Skeletal muscle tissue (tissue), 4 donors: ENCODE data around the gene TEX36. TPM values are rescaled to one million over a fixed set of nuclear protein-coding genes. Genes with fewer than 3 reads are reported as not detected.
"Not testable (repeated sequence)": the region's sequence is repeated elsewhere in the genome, so short reads cannot be mapped to it uniquely, and the experiment has no call there.

Experiments used
- H3K27ac ChIP-seq: one replicate; pipeline ENCODE4 v1.7.0; 2013; ENCODE audit warnings: mild to moderate bottlenecking, low read depth, low read length, inconsistent platforms
- H3K27me3 ChIP-seq, 3 donors: one replicate each; pipeline ENCODE4 v1.7.0; 2013; ENCODE audit warnings: low read length in 3 of 3; ENCODE audit not compliant: control insufficient read depth in 3 of 3, insufficient read depth in 3 of 3
- H3K36me3 ChIP-seq, 3 donors: one replicate each; pipeline ENCODE4 v1.7.0; 2013; ENCODE audit warnings: low read length in 3 of 3; ENCODE audit not compliant: control insufficient read depth in 3 of 3, insufficient read depth in 3 of 3
- H3K4me1 ChIP-seq, 3 donors: one replicate each; pipeline ENCODE4 v1.7.0; 2013; ENCODE audit warnings: low read length in 3 of 3, mild to moderate bottlenecking in 3 of 3; ENCODE audit not compliant: control insufficient read depth in 3 of 3, insufficient read depth in 3 of 3
- H3K4me3 ChIP-seq, 3 donors: one replicate each; pipeline ENCODE4 v1.7.0; 2013; ENCODE audit warnings: low read length in 3 of 3
- H3K9ac ChIP-seq, 3 donors: one replicate each; pipeline ENCODE4 v1.7.0; 2013; ENCODE audit warnings: low read length in 3 of 3, mild to moderate bottlenecking in 3 of 3, moderate library complexity in 2 of 3, low read depth in 1 of 3
- H3K9me3 ChIP-seq, 3 donors: one replicate each; pipeline ENCODE4 v1.7.0; 2013; ENCODE audit warnings: low read length in 3 of 3; ENCODE audit not compliant: control insufficient read depth in 3 of 3
- total RNA-seq: library from RNA; depleted of rRNA; stranded (reverse); fragments of >200 nt; gene quantifications from one replicate; pipeline ENCODE4 v1.2.3, GENCODE V29; 2014
- donor health status: Osteomylitis.

Gene TEX36
- total RNA-seq, 1 donor from 2014 or later = not detected

GRCh38 chr10:125662584-125662983, 20.4 kb downstream of the TEX36 start:
- no peak overlapping the region for H3K9ac ChIP-seq
- no peaks in the 10 kb centered on the region for H3K4me1 ChIP-seq
- peaks cover 0 to under 1% (median 0%) of the 10 kb centered on the region in 3 donors for H3K9me3 ChIP-seq
- H3K4me3 ChIP-seq = no peak overlapping the region
- H3K36me3 ChIP-seq = no peaks in the 10 kb centered on the region
- H3K27me3 ChIP-seq = peaks cover 0 to 2% (median 0%) of the 10 kb centered on the region in 3 donors
- no peak overlapping the region for H3K27ac ChIP-seq

DNA sequence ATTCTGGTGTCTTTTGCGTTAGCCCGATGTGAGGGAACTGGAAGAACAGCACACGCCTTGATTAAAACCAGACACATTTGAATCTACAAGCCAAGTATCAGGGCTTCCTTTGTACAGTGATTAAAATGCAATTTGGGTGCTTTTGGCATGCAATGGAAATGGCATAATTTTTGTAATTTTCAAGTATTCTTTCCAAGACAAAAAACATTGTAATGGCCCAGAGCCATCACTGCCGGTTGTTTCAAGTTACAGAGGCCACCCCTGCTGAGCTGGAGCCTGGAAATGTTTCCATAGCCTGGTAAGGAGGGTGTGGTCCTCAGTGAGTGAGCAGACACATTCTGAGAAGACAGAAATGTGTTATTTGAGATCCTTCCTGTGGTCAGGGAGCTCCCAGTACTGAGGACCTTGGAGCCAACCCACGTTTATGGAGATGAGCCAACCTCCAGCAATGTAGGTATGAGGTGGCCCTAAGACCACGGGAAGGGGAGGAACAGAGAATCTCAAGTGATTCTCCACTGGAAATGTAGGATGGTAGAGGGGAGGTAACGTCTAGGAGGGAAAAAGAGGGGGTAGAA, 20.9 kb downstream of the TEX36 start:
- H3K9me3 ChIP-seq = no peaks in the 10 kb centered on the region
- no peak overlapping the region for H3K27ac ChIP-seq
- H3K4me1 ChIP-seq = no peaks in the 10 kb centered on the region
- H3K4me3 ChIP-seq = no peak overlapping the region
- no peaks in the 10 kb centered on the region for H3K36me3 ChIP-seq
- H3K27me3 ChIP-seq = no peaks in the 10 kb centered on the region
- no peak overlapping the region for H3K9ac ChIP-seq

GRCh38 chr10:125661431-125661940, 21.5 kb downstream of the TEX36 start:
- Histone ChIP-seq H3K36me3 (no peaks in the 10 kb centered on the region), H3K9me3 (no peaks in the 10 kb centered on the region), H3K9ac (no peak overlapping the region), H3K27me3 (no peaks in the 10 kb centered on the region), H3K4me3 (no peak overlapping the region), H3K4me1 (no peaks in the 10 kb centered on the region), H3K27ac (no peak overlapping the region)

GRCh38 chr10:125659071-125659470, 23.9 kb downstream of the TEX36 start:
- Histone ChIP-seq H3K27ac (no peak overlapping the region), H3K9ac (no peak overlapping the region), H3K27me3 (no peaks in the 10 kb centered on the region), H3K4me1 (no peaks in the 10 kb centered on the region), H3K36me3 (no peaks in the 10 kb centered on the region), H3K4me3 (no peak overlapping the region), H3K9me3 (no peaks in the 10 kb centered on the region)

- H3K9ac ChIP-seq = no peak overlapping the region
- no peaks in the 10 kb centered on the region for H3K27me3 ChIP-seq
- no peak overlapping the region for H3K4me3 ChIP-seq
- H3K4me1 ChIP-seq = no peaks in the 10 kb centered on the region
- H3K36me3 ChIP-seq = no peaks in the 10 kb centered on the region
- H3K9me3 ChIP-seq = no peaks in the 10 kb centered on the region
- no peak overlapping the region for H3K27ac ChIP-seq
Observed at GRCh38 chr10:125656523-125656922, 26.4 kb downstream of the TEX36 start.

DNA sequence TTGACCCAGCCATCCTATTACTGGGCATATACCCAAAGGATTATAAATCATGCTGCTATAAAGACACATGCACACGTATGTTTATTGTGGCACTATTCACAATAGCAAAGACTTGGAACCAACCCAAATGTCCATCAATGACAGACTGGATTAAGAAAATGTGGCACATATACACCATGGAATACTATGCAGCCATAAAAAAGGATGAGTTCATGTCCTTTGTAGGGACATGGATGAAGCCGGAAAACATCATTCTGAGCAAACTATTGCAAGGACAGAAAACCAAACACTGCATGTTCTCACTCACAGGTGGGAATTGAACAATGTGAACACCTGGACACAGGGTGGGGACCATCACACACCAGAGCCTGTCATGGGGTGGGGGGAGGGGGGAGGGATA, 29.9 kb downstream of the TEX36 start:
- H3K36me3 ChIP-seq, H3K27me3 ChIP-seq, H3K9me3 ChIP-seq, H3K9ac ChIP-seq, H3K27ac ChIP-seq, H3K4me1 ChIP-seq, H3K4me3 ChIP-seq: not testable (repeated sequence)

DNA sequence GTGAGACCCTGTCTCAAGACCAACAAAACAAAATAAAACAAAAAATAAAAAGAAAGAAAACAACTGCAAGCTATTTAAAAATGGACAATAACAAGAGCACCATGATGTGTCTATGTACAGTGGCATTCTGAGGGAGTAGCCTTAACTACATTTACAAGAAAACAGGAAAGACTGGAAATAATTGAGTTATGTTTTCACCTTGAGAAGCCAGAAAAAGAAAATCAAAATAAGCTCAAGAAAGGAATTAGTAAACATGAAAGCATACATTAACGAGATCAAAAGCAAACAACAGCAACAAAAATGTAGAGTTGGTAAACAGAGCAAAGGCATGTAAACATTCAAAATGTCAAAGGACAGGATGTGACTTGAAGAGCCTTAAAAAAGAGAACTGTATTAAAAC, 36.7 kb downstream of the TEX36 start:
- H3K4me3 ChIP-seq = no peak overlapping the region
- H3K36me3 ChIP-seq = no peaks in the 10 kb centered on the region
- H3K9ac ChIP-seq = no peak overlapping the region
- no peaks in the 10 kb centered on the region for H3K4me1 ChIP-seq
- peaks cover 0 to 2% (median 0%) of the 10 kb centered on the region in 3 donors for H3K9me3 ChIP-seq
- H3K27ac ChIP-seq = no peak overlapping the region
- peaks cover 0 to 3% (median 3%) of the 10 kb centered on the region in 3 donors for H3K27me3 ChIP-seq

- Histone ChIP-seq H3K27me3 (peaks cover 4 to 22% (median 6%) of the 10 kb centered on the region in 3 donors), H3K27ac (no peak overlapping the region), H3K4me1 (no peaks in the 10 kb centered on the region), H3K9me3 (peaks cover 0 to 2% (median 0%) of the 10 kb centered on the region in 3 donors), H3K36me3 (no peaks in the 10 kb centered on the region), H3K4me3 (no peak overlapping the region), H3K9ac (no peak overlapping the region)
Observed at GRCh38 chr10:125641398-125641797, 41.6 kb downstream of the TEX36 start.

GRCh38 chr10:125640653-125641052, 42.3 kb downstream of the TEX36 start:
- Histone ChIP-seq H3K27ac (no peak overlapping the region), H3K36me3 (no peaks in the 10 kb centered on the region), H3K9me3 (peaks cover 0 to 2% (median 0%) of the 10 kb centered on the region in 3 donors), H3K9ac (no peak overlapping the region), H3K27me3 (peaks cover 4 to 24% (median 6%) of the 10 kb centered on the region in 3 donors), H3K4me3 (no peak overlapping the region), H3K4me1 (no peaks in the 10 kb centered on the region)

DNA sequence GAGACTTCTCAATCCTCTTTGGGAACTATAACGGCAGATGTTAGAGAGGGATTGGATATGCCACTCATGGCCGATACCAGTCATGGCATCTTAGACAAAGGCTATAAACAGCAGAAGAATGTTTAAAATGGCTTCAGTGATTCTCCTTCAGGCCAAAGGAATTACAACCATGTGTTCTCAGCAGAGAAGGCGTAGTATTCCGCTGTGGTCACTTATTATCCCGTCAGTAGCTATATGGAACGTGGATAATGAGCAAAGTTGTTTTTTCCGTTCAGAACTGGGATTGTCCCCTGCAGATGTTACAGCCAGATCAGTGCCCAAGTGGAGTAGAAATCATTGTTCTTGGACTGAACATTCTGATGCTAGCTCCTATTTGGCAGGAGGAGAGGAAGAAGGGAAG, 43.1 kb downstream of the TEX36 start:
- H3K9me3 ChIP-seq = peaks cover 0 to 2% (median 0%) of the 10 kb centered on the region in 3 donors
- no peak overlapping the region for H3K4me3 ChIP-seq
- H3K4me1 ChIP-seq = no peaks in the 10 kb centered on the region
- H3K27me3 ChIP-seq = peaks cover 5 to 27% (median 7%) of the 10 kb centered on the region in 3 donors
- no peak overlapping the region for H3K9ac ChIP-seq
- H3K36me3 ChIP-seq = no peaks in the 10 kb centered on the region
- H3K27ac ChIP-seq = no peak overlapping the region
